ENCODE results near the gene OR2H2. TPM values are rescaled to one million over a fixed set of nuclear protein-coding genes. Genes with fewer than 3 reads are reported as not detected.

Gene OR2H2
- total RNA-seq, 1 donor from 2014 or later = not detected

DNA sequence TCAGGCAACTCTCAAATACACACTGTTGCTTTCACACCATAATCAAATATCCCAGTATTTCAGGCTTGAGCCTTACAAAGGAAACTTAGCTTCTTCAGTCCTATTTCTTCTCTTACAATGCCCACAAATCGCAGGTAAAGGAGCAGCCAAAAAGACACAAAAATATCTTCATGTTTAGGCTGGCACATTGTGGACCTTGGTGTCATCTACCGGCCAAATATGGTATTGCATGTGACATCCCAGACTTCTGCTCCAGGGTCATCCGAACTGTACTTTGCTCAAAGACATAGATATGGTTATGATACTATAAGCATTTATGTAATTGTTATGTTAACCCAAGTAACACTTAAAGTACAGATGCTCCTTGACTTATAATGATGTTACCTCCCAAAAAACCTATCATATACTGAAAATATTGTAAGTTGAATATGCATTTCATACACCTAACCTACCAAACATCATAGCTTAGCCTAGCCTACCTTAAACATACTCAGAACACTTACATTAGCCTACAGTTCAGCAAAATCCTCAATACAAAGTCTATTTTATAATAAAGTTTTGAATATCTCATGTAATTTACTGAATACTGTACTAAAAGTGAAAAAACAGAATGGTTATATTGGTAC lies 4.6 kb downstream of the OR2H2 start:
- intact Hi-C loops (cut with DNase I) = loop anchor here (5.0 kb wide), 1 partner anchor 902 kb away; no protein-coding TSS in a partner anchor

DNA sequence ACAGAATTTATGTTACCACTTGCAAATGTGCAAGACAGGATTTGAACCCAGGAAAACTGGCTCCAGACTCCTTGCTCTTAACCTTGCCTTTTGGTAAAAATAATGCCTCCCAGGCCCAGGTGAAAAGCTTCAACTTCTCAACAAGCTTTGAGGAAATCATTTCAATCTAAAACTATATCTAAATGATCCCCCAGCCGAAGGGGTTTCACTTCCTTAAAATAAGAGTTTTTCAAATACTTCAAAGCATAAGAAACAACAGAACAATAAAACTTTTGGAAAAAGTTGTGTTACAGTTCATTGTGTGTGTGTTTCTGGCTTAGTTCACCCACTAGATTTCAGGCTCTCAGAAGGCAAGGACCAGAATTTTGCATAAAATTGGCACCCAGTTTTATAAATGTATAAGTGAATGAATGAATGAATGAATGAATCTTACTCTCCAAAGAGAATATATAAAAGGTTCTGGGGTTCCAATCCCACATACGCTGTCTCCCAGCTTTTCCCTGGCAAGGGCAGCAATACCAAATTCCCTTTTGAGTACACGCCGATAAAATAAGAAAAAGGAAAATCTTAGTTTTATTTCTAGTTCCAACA lies 5.4 kb downstream of the OR2H2 start:
- intact Hi-C loops (cut with DNase I) = no loop called here
- DNase-seq (ENCODE audit: low spot score) = no peak

More for the DNA sequence above, 4.6 kb downstream of the OR2H2 start:
- DNase-seq (ENCODE audit: low spot score) = no peak

- intact Hi-C loops (cut with DNase I) = no loop called here
These were observed 6.8 kb downstream of the OR2H2 start for GRCh38 chr6:29591677-29592076.

GRCh38 chr6:29593199-29593855 lies 8.4 kb downstream of the OR2H2 start:
- no peak for DNase-seq (ENCODE audit: low spot score)
- intact Hi-C loops (cut with DNase I) = no loop called here

More at GRCh38 chr6:29591677-29592076, 6.8 kb downstream of the OR2H2 start:
- DNase-seq (ENCODE audit: low spot score) = no peak

DNA sequence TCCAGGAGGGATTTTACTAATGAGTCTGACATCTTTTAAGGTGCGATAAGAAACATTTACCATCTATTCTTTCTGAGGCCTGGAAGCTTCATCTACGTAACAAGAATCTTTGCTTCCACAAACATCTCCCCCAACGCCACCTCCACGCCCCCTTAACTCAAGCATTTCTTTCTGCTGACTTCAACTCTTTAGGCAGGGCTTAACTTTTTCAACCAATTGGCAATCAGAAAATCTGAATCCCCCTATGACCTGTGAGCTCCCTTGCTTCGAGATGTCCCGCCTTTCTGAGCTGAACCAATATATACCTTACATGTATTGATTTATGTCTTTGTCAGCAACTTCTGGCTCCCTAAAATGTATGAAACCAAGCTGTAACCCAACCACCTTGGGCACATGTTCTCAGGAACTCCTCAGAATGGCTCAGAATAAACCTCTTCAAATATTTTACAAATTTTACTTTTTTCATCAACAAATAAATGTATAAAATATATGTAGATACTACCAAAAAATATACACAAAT lies 11.5 kb downstream of the OR2H2 start:
- DNase-seq (ENCODE audit: low spot score) = no peak
- intact Hi-C loops (cut with DNase I) = no loop called here

DNA sequence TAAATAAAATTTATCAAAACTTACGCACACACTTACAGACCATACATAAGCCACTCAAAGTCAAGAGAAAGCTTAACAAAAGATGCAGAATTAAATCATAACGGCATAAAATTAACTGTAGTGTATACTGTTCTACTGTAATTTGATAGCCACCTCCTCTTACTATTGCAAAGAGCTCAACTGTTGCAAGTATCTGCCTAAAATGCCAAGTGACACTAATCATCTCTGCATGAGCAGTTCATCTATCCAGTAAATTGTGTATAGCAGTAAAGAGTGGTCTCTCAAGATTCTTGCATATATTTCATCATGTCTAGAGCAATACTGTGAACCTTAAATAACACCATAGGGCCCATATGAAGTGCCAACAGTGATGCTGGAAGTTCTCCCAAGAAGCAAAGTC lies 12.3 kb downstream of the OR2H2 start:
- intact Hi-C loops (cut with DNase I) = no loop called here
- no peak for DNase-seq (ENCODE audit: low spot score)

GRCh38 chr6:29598172-29598747 lies 13.3 kb downstream of the OR2H2 start:
- intact Hi-C loops (cut with DNase I) = no loop called here
- no peak for DNase-seq (ENCODE audit: low spot score)

DNA sequence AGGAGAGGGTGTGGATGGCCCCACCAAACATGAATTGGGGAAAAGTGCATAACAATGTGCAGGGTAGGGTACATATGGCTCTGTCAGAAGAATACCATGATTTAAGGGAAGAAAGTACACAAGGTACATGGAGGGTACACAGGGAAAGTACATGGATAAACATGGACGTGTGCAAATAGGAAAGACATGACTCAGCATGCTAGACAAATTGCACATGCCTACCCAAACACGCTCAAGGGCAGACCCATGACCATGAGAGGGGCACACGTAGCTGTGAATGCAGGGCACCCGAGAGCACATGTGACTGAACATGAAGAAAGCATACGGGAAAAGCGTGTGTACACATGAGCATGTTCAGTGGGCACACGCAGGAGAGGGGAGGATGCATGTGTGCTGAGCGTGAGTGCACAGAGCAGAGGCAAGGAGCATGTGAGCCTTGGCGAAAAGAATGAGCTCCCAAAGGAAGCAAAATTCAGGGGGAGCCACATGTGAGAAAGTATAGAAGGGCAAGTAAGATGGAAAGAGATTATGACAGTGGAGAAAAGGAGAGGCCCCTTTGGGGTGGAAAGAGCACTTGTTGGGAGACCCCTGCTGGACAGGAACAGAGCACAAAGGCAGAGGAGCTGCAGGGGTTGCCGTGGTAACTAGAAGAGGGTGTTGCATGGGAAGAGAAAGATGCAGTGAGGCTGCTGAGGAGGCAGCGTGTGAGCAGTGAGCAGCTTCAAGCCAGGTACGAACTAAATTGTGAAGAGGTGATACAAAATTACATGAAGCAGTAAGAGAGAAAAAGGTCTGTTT lies 17.8 kb downstream of the OR2H2 start:
- no peak for DNase-seq (ENCODE audit: low spot score)
- intact Hi-C loops (cut with DNase I) = no loop called here

- DNase-seq (ENCODE audit: low spot score) = no peak
- intact Hi-C loops (cut with DNase I) = no loop called here
These were observed 18.5 kb downstream of the OR2H2 start for GRCh38 chr6:29603456-29603855.

GRCh38 chr6:29603930-29604329 lies 19.0 kb downstream of the OR2H2 start:
- intact Hi-C loops (cut with DNase I) = no loop called here

GRCh38 chr6:29608131-29608530 lies 23.2 kb downstream of the OR2H2 start:
- DNase-seq (ENCODE audit: low spot score) = no peak
- intact Hi-C loops (cut with DNase I) = no loop called here

More at GRCh38 chr6:29603930-29604329, 19.0 kb downstream of the OR2H2 start:
- no peak for DNase-seq (ENCODE audit: low spot score)

GRCh38 chr6:29610540-29610939 lies 25.6 kb downstream of the OR2H2 start:
- DNase-seq (ENCODE audit: low spot score) = no peak
- intact Hi-C loops (cut with DNase I) = no loop called here

DNA sequence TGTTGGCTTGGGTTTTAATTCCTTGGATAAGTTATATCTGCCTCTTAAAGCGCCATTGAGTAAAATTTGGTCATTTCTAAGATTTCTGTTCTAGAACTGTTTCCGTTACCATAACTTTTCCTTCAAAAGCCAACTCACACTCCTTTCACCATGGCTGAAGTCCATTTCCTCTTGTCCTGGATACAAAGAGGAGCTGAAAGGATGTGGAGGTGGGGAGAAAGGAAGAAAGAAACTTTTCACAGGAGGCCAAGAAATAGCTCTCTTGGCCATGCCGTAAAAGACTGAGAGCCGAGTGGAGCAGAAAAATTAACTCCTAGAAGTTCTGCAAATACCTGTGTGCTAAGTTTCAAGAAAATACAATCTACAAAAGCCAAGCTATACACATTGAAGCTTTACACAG lies 26.5 kb downstream of the OR2H2 start:
- DNase-seq (ENCODE audit: low spot score) = no peak
- intact Hi-C loops (cut with DNase I) = no loop called here

GRCh38 chr6:29617782-29618554 lies 33.0 kb downstream of the OR2H2 start:
- DNase-seq (ENCODE audit: low spot score) = no peak
- intact Hi-C loops (cut with DNase I) = no loop called here

DNA sequence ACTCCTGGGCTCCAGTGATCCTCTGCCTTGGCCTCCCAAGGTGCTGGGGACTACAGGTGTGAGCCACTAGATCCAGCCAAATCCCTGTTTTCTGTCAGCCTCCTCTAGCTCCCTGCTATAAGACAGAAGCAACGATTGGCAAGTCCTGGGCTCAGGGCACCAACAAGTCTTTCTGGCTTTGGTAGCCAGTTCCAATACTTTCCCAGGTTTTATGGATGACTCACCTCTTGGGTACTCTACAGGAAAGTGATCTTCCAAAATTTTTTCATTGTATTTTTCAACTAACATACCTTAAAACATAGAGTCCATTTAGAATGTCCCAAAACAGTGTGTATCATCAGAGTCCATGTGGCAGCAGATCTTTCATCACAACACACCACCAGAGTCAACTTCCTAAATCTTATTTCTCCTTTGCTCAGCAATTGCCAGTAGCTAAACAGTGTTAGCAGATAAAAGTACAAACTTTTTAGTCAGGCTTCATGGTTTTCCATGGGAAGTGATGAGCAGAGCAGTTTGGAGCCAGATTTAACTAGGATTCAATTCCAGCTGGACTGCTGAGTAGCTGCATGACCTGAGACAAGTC lies 34.7 kb downstream of the OR2H2 start:
- intact Hi-C loops (cut with DNase I) = no loop called here
- DNase-seq (ENCODE audit: low spot score) = no peak

DNA sequence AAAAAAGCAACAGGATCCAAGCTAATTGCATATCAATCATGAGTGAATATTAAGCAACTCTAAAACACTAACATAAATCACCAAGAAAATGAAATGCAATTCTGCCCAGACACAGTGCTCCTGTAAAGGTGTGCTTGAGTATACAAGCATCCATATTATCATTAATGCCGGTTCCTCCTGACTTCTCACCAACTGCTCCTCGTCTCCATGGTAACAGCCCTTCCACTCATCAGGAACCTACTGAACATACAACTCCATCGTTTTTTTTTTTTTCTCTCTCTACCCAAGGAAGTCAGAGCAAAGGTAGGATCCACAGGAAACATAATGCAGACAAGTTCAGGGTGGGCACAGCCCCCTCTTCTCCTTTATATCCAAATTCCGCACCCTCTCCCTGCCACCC lies 35.7 kb downstream of the OR2H2 start:
- DNase-seq (ENCODE audit: low spot score) = no peak
- intact Hi-C loops (cut with DNase I) = no loop called here

GRCh38 chr6:29624520-29624961 lies 39.6 kb downstream of the OR2H2 start:
- intact Hi-C loops (cut with DNase I) = no loop called here
- DNase-seq (ENCODE audit: low spot score) = no peak

DNA sequence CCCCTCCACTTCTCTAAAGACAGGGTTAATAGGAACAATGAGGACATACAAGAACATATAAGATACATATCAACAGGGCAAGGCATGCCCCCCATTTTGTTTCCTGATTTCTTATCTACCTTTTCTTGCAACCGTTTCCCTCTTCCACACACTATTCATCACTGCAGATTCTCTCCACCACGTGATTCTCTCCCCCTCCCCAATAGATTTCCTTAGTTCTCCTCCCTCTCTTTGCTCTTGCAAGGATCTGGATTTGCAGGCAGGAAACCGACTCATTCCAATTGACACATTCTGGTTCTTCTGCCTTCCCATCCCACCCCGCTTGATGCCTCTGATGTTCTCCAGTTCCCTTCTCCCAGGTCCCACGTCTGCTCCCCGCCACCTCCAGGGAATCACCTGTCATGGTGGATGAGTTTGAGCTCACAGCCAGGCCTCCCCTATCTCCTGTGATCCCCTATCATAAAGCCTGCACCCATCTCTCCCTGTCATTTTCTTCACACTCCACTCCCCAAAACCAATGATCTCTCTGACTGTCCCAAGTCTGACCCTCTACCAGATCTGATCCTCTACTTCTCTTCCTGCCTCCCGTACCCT lies 40.5 kb downstream of the OR2H2 start:
- no peak for DNase-seq (ENCODE audit: low spot score)
- intact Hi-C loops (cut with DNase I) = no loop called here

Data from cardiac septum (tissue), 1 donor.